Mammary microvascular endothelial cell (primary cell): ENCODE results near the gene CCDC172. TPM values are rescaled to one million over a fixed set of nuclear protein-coding genes. Genes with fewer than 3 reads are reported as not detected.

Source experiments
- total RNA-seq: library from RNA; depleted of rRNA; stranded (reverse); fragments of >200 nt; gene quantifications from 2 replicates; pipeline ENCODE4 v1.2.3, GENCODE V29; 2015

CCDC172 gene
- total RNA-seq = not detected in 2 replicates

DNA sequence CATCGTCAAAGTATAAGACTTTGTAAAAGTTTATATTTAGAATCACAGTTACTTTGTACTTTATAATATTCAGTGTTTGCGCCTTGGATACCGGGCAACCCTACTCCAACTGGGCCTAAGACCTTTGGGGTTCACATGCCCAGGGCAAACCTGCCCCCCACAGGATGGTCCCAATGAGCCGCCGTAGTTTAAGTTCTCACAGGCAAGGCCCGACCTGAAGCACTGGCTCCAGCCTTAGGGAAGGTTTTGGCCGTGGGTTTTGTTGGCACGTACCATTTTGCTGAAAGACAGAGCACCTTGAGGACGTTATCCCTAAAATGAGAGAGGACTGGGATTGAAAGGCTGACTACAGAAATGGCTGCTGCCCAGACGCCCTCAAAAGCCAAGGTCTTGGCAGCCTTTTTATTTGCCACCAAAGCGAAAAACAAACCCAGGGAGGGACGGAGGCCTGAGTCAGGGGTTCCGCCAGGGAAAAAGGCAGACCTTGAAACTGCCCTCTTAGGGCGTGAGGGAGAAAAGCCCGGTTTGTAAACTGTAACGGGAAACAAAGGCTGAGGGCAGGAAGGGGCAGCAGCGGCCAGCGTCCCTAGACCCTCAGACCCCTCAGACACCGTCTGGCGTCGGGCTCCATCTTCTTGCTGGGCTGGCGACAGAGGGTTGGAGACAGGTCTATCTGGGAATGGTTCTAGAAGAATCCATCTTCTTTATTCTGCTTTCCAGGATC, at the start of gene CCDC172:
Gene CCDC172, plus strand, starts transcription at position 222 of the 724 bp plus-strand sequence. CDS start 564 bp downstream, outside the sequence.

GRCh38 chr10:116427671-116428070, 103.4 kb downstream of the CCDC172 start, which contains the start of gene PNLIPRP3:
Gene PNLIPRP3 (plus strand): TSS chr10:116427847. CDS start chr10:116428013, 166 bp downstream.

Other genes with a start within 250 kb of the CCDC172 start
- gene GFRA1, start 51.2 kb upstream of the CCDC172 start, total RNA-seq = 3.7 and 8.2 TPM in 2 replicates
- gene PNLIPRP3, start 103.4 kb downstream of the CCDC172 start, total RNA-seq = not detected in 2 replicates
- gene PNLIP, start 221.5 kb downstream of the CCDC172 start, total RNA-seq = not detected in 2 replicates